ENCODE data around the gene OR13J1. TPM values are rescaled to one million over a fixed set of nuclear protein-coding genes. Genes with fewer than 3 reads are reported as not detected.

Gene OR13J1
- not detected in 2 replicates for total RNA-seq

DNA sequence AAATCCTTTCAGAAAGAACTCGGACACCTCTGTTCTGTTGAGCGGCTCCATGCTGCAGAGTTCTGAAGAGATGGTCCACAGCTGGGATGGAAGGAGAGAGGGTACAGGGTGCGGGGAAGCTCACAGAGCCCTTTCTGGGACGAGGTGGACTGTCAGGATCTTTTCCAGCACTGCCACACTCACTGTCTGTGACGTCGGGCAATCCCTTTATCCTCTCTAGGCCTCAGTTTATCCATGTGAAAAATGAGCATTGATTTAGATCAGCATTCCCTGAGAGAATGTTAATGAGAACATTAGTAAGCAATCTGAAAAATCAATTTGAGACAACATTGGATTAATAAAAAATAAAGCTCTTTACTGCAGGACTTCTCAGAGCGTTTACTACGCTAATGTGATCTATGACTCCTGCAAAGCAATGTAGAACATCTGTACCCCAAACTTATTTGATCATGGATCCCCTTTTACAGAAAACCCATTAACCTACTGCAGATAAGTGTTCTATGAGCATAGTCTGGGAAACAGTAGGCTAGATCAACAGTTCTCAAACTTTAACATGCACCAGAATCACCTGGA lies at the start of gene OR13J1:
TSS of gene OR13J1 (minus strand) at position 51 of the 573 bp plus-strand sequence. CDS start at position 51, 0 bp downstream.

DNA sequence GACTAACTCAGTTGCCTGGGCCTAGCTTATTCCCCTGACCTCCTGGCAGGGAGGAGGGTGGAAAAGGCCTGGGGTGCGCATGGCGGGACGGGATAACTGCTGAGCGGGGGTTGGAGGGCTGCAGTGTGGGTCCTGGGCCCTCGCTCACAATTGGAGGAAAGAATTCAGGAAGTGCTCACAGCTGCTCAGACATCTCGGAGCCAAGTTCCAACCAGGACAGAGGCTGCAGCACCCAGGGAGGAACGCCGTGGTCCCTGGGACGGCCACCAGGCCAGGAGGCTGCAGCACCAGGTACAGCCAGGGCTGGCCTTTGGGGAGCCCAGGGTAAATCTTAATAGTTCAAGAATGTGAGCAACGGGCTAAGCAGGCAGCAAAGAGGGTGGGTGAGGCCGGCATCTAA lies 39.1 kb upstream of the OR13J1 start, which contains the start of gene SPAAR:
TSS of gene SPAAR (plus strand) at position 217 of the 400 bp plus-strand sequence. CDS start 974 bp downstream, outside the sequence.

GRCh38 chr9:35905912-35906679 lies 35.9 kb upstream of the OR13J1 start, which contains the start of gene HRCT1:
Gene HRCT1, plus strand, starts transcription at chr9:35906202. Its CDS starts 86 bp downstream, at chr9:35906288.

GRCh38 chr9:35829084-35829763 lies 41.0 kb downstream of the OR13J1 start, which contains the start of gene TMEM8B:
Gene TMEM8B, plus strand, starts transcription at chr9:35829228. Its CDS starts 220 bp downstream, at chr9:35829448.

GRCh38 chr9:35828716-35829083 lies 41.5 kb downstream of the OR13J1 start, which contains the start of gene FAM221B:
Gene FAM221B, minus strand, starts transcription at chr9:35828732. Its CDS starts 2,571 bp downstream, at chr9:35826161.

Other genes with a start within 250 kb of the OR13J1 start
- not detected in 2 replicates for gene SIT1, start 219.5 kb downstream of the OR13J1 start, total RNA-seq
- 5,375 and 9,932 TPM in 2 replicates for gene RMRP, start 212.4 kb downstream of the OR13J1 start, total RNA-seq
- 9.1 and 11.4 TPM in 2 replicates for gene CCDC107, start 212.1 kb downstream of the OR13J1 start, total RNA-seq
- gene ARHGEF39, start 205.2 kb downstream of the OR13J1 start, total RNA-seq: 3.7 and 40.2 TPM in 2 replicates
- gene CA9, start 196.5 kb downstream of the OR13J1 start, total RNA-seq: 6.7 and 52.0 TPM in 2 replicates
- 464 and 956 TPM in 2 replicates for gene TPM2, start 180.5 kb downstream of the OR13J1 start, total RNA-seq
- 184 and 414 TPM in 2 replicates for gene TLN1, start 138.2 kb downstream of the OR13J1 start, total RNA-seq
- 49.4 and 88.2 TPM in 2 replicates for gene CREB3, start 137.7 kb downstream of the OR13J1 start, total RNA-seq
- gene GBA2, start 121.2 kb downstream of the OR13J1 start, total RNA-seq: 14.7 and 19.6 TPM in 2 replicates
- gene RGP1, start 121.1 kb downstream of the OR13J1 start, total RNA-seq: 14.9 and 23.8 TPM in 2 replicates
- gene MSMP, start 116.1 kb downstream of the OR13J1 start, total RNA-seq: not detected in 2 replicates
- gene NPR2, start 78.8 kb downstream of the OR13J1 start, total RNA-seq: 19.0 and 27.6 TPM in 2 replicates
- gene SPAG8, start 58.1 kb downstream of the OR13J1 start, total RNA-seq: 0.26 and 0.48 TPM in 2 replicates
- gene HINT2, start 55.4 kb downstream of the OR13J1 start, total RNA-seq: 26.4 and 45.3 TPM in 2 replicates
- gene FAM221B, start 41.7 kb downstream of the OR13J1 start, total RNA-seq: not detected in 2 replicates
- 2.3 and 6.9 TPM in 2 replicates for gene TMEM8B, start 41.2 kb downstream of the OR13J1 start, total RNA-seq
- 0.13 and 3.4 TPM in 2 replicates for gene HRCT1, start 35.8 kb upstream of the OR13J1 start, total RNA-seq
- 0.39 and 1.2 TPM in 2 replicates for gene SPAAR, start 39.1 kb upstream of the OR13J1 start, total RNA-seq
- 0.39 TPM in 1 of 2 replicates, not detected in the other for gene OR2S2, start 87.8 kb upstream of the OR13J1 start, total RNA-seq
- 8.9 and 15.7 TPM in 2 replicates for gene RECK, start 166.5 kb upstream of the OR13J1 start, total RNA-seq

Data from epithelial cell of alveolus of lung (primary cell).